Trophoblast cell (in vitro differentiated cells and primary cell): ENCODE measurements around the gene ROPN1B.

Experiments used
- DNase-seq, 2 donors: peaks; one replicate each; pipeline ENCODE4 v3.0.0-alpha.2; 2016
- H2AFZ ChIP-seq: 2 replicates; pipeline ENCODE4 v1.6.1; 2013; ENCODE audit warnings: low read length, moderate library complexity, mild to moderate bottlenecking; ENCODE audit not compliant: insufficient read depth, poor library complexity
- H2AK5ac ChIP-seq: 2 replicates; pipeline ENCODE4 v1.6.1; 2013; ENCODE audit warnings: mild to moderate bottlenecking, low read length
- H2BK120ac ChIP-seq: 2 replicates; pipeline ENCODE4 v1.6.1; 2013; ENCODE audit warnings: low read length, mild to moderate bottlenecking, moderate library complexity; ENCODE audit not compliant: insufficient read depth, poor library complexity
- H2BK12ac ChIP-seq: 2 replicates; pipeline ENCODE4 v1.6.1; 2013; ENCODE audit warnings: mild to moderate bottlenecking, low read length, moderate library complexity
- H2BK5ac ChIP-seq: 2 replicates; pipeline ENCODE4 v1.6.1; 2013; ENCODE audit warnings: low read length, low read depth, moderate library complexity, mild to moderate bottlenecking; ENCODE audit not compliant: poor library complexity
- H3K14ac ChIP-seq: 2 replicates; pipeline ENCODE4 v1.6.1; 2013; ENCODE audit warnings: mild to moderate bottlenecking, low read length
- H3K18ac ChIP-seq: 2 replicates; pipeline ENCODE4 v1.6.1; 2013; ENCODE audit warnings: mild to moderate bottlenecking, low read length
- H3K23ac ChIP-seq: 2 replicates; pipeline ENCODE4 v1.6.1; 2013; ENCODE audit warnings: low read length
- H3K27ac ChIP-seq: 2 replicates; pipeline ENCODE4 v1.5.1; 2013; ENCODE audit warnings: low read depth, mild to moderate bottlenecking, inconsistent platforms, low read length, moderate library complexity
- H3K27me3 ChIP-seq: 2 replicates; pipeline ENCODE4 v1.6.1; 2013; ENCODE audit warnings: inconsistent platforms, mild to moderate bottlenecking, low read length, moderate library complexity; ENCODE audit not compliant: insufficient read depth
- H3K36me3 ChIP-seq, 2 experiments: 1 replicate in 1 of 2; 2 replicates in 1 of 2; pipeline ENCODE4 v1.6.1; 2013; ENCODE audit warnings: low read length in 2 of 2, mild to moderate bottlenecking in 2 of 2, moderate library complexity in 1 of 2; ENCODE audit not compliant: insufficient read depth in 2 of 2, control insufficient read depth in 1 of 2
- H3K4ac ChIP-seq: 2 replicates; pipeline ENCODE4 v1.6.1; 2013; ENCODE audit warnings: low read depth, mild to moderate bottlenecking, low read length, moderate library complexity
- H3K4me1 ChIP-seq, 2 experiments: 1 replicate in 1 of 2; 2 replicates in 1 of 2; pipeline ENCODE4 v1.6.1; 2013; ENCODE audit warnings: low read length in 2 of 2, mild to moderate bottlenecking in 2 of 2, moderate library complexity in 1 of 2; ENCODE audit not compliant: insufficient read depth in 2 of 2, control insufficient read depth in 1 of 2
- H3K4me2 ChIP-seq: 2 replicates; pipeline ENCODE4 v1.6.1; 2013; ENCODE audit warnings: inconsistent platforms, mild to moderate bottlenecking, low read length, moderate library complexity
- H3K4me3 ChIP-seq: 2 replicates; pipeline ENCODE4 v1.5.1; 2013; ENCODE audit warnings: mild to moderate bottlenecking, low read depth, low read length, inconsistent platforms
- H3K79me1 ChIP-seq: one replicate; pipeline ENCODE4 v1.6.1; 2013; ENCODE audit warnings: low read length
- H3K79me2 ChIP-seq: 2 replicates; pipeline ENCODE4 v1.6.1; 2013; ENCODE audit warnings: low read length, mild to moderate bottlenecking; ENCODE audit not compliant: control insufficient read depth, insufficient read depth, poor library complexity
- H3K9ac ChIP-seq: 2 replicates; pipeline ENCODE4 v1.6.1; 2013; ENCODE audit warnings: mild to moderate bottlenecking, low read length
- H3K9me3 ChIP-seq: 2 replicates; pipeline ENCODE4 v1.6.1; 2013; ENCODE audit warnings: low read depth, mild to moderate bottlenecking, control low read depth, inconsistent platforms, low read length; ENCODE audit not compliant: insufficient read depth
- H4K12ac ChIP-seq: 2 replicates; pipeline ENCODE4 v1.6.1; 2013; ENCODE audit warnings: low read depth, mild to moderate bottlenecking, low read length, moderate library complexity
- H4K8ac ChIP-seq: 2 replicates; pipeline ENCODE4 v1.6.1; 2013; ENCODE audit warnings: low read depth, mild to moderate bottlenecking, low read length, moderate library complexity
- H4K91ac ChIP-seq: one replicate; pipeline ENCODE4 v1.6.1; 2013; ENCODE audit warnings: low read depth, mild to moderate bottlenecking, low read length, moderate library complexity
- WGBS: extraction: QIAGEN DNeasy Blood & Tissue Kit; methylation state at CpG from one replicate; pipeline ENCODE4 v1.1.7; 2013; ENCODE audit warnings: missing lambda C conversion rate; ENCODE audit not compliant: insufficient read length, insufficient coverage; ENCODE audit errors: extremely low coverage; 5-methylcytosine and 5-hydroxymethylcytosine counted together

Gene ROPN1B

DNA sequence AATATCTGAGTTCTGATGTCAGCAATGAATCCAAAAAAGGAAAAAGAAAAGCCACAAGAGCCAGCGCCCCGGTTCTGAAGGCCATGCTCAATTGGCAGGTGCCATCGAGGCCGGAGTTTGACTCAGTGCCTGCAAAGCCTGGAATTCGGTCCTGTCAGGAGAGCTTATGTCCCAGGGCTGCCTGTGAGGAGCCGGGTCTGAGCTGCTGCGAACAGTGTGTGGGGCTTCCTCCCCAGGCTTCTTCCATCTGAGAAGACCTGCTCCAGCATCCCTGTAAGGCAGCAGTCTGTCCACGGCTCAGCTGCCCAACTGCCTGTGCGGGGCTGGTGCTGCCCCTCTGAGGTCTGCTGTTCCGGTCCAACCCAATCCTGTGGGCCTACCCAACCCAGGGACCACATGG lies 46.1 kb downstream of the ROPN1B start:
- no peak overlapping the region for H2BK120ac ChIP-seq
- no peak overlapping the region for H3K9ac ChIP-seq
- H3K4ac ChIP-seq = no peak overlapping the region
- H3K27me3 ChIP-seq = no peaks in the 10 kb centered on the region
- no peak overlapping the region for H3K23ac ChIP-seq
- no CpG with 5 or more reads among the region's 10 CpGs for WGBS
- H3K9me3 ChIP-seq = peaks cover 3% of the 10 kb centered on the region
- H4K91ac ChIP-seq = no peak overlapping the region
- no peak for DNase-seq
- no peak overlapping the region for H3K4me3 ChIP-seq
- no peak overlapping the region for H2AK5ac ChIP-seq
- H3K14ac ChIP-seq = no peak overlapping the region
- no peak overlapping the region for H2BK12ac ChIP-seq
- no peak overlapping the region for H2AFZ ChIP-seq
- H3K36me3 ChIP-seq = peaks cover 4% of the 10 kb centered on the region in 2 experiments
- H3K4me1 ChIP-seq = no peaks in the 10 kb centered on the region
- no peak overlapping the region for H2BK5ac ChIP-seq
- H3K79me1 ChIP-seq = no peaks in the 10 kb centered on the region
- no peak overlapping the region for H3K4me2 ChIP-seq
- H4K12ac ChIP-seq = no peak overlapping the region
- H3K18ac ChIP-seq = no peak overlapping the region
- no peak overlapping the region for H3K27ac ChIP-seq
- H3K79me2 ChIP-seq = no peaks in the 10 kb centered on the region
- no peak overlapping the region for H4K8ac ChIP-seq

DNA sequence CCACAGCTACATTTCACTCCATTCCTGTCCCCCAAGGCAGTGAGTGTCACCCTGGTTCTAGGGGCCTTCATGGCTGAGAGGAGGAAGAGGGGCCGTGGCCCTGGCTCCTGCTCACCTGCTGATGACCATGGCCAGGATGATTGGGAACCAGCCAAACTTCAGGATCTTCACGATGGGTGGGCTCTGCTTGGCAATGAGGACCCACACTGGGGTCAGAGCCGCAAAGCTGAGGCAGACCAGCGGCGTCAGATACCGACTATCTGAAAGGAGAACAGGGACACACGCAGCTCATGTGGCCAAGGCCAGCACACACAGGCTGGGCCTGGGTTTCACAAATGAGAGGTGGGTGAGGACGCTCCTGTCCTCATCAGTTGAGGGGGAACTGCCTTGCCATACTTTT lies 47.6 kb downstream of the ROPN1B start:
- Histone ChIP-seq H4K12ac (no peak overlapping the region), H2BK12ac (no peak overlapping the region), H3K36me3 (peaks cover 0 to 4% of the 10 kb centered on the region in 2 experiments), H3K79me2 (no peaks in the 10 kb centered on the region), H4K8ac (no peak overlapping the region), H3K4me1 (no peaks in the 10 kb centered on the region), H3K4me2 (no peak overlapping the region), H2AK5ac (no peak overlapping the region), H3K27ac (no peak overlapping the region), H3K18ac (no peak overlapping the region), H2AFZ (no peak overlapping the region), H3K9me3 (peaks cover 3% of the 10 kb centered on the region), H3K79me1 (no peaks in the 10 kb centered on the region), H3K4ac (no peak overlapping the region), H3K27me3 (no peaks in the 10 kb centered on the region), H2BK120ac (no peak overlapping the region), H3K14ac (no peak overlapping the region), H3K23ac (no peak overlapping the region), H3K4me3 (no peak overlapping the region), H3K9ac (no peak overlapping the region), H4K91ac (no peak overlapping the region), H2BK5ac (no peak overlapping the region)
- DNase-seq = no peak
- WGBS = no CpG with 5 or more reads among the region's 8 CpGs

DNA sequence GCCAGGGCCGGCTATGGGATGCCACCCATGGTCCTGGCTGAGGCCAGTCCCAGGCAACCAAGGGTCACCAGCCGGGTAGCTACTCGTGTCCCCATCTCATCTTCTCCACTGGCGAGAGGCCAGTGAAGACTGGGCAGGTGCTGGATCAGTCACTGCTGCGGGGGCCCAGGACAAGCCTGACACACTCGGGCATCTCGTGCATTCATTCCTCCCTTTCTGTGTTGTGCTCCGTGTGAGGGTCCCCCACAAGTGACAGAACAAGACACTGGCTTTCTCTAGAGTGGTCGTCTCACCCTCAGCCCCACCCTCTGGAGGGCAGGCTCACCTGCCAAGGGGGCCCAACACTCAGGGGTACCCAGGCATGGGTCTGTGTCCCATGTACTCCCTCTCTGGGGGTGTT lies 48.4 kb downstream of the ROPN1B start:
- Histone ChIP-seq H3K27me3 (no peaks in the 10 kb centered on the region), H3K14ac (no peak overlapping the region), H2AFZ (no peak overlapping the region), H3K27ac (no peak overlapping the region), H3K79me1 (no peaks in the 10 kb centered on the region), H3K4me2 (no peak overlapping the region), H3K9me3 (peaks cover 3% of the 10 kb centered on the region), H2BK12ac (no peak overlapping the region), H3K9ac (no peak overlapping the region), H2AK5ac (no peak overlapping the region), H2BK120ac (no peak overlapping the region), H3K4me3 (no peak overlapping the region), H4K12ac (no peak overlapping the region), H3K36me3 (peaks cover 0 to 4% of the 10 kb centered on the region in 2 experiments), H3K4ac (no peak overlapping the region), H4K8ac (no peak overlapping the region), H3K18ac (no peak overlapping the region), H3K23ac (no peak overlapping the region), H2BK5ac (no peak overlapping the region), H4K91ac (no peak overlapping the region), H3K4me1 (no peaks in the 10 kb centered on the region), H3K79me2 (no peaks in the 10 kb centered on the region)
- no peak for DNase-seq
- no CpG with 5 or more reads among the region's 9 CpGs for WGBS

DNA sequence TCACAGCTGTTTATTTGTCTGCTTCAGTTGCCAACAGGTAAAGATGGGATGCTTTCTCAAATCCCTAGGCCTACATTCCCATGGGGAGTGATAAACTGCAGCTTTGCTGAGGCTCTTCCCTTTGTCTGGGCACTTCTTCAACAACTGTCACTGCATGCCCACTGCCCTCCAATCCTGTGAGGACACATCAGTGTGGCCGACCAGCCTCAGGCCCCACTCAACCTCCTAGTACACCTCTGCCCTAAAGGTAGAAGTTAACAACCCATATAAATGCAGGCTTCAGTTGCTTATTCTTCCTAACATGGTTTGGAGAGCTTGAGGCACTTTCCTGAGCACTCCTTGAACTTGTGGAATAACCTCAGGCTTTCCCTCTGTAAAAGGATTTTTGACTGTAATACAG lies 49.6 kb downstream of the ROPN1B start:
- no peak overlapping the region for H2AK5ac ChIP-seq
- no peak overlapping the region for H3K23ac ChIP-seq
- H3K9ac ChIP-seq = no peak overlapping the region
- no peak overlapping the region for H4K8ac ChIP-seq
- no CpG with 5 or more reads among the region's 1 CpG for WGBS
- no peak overlapping the region for H2BK12ac ChIP-seq
- H3K79me1 ChIP-seq = no peaks in the 10 kb centered on the region
- no peak overlapping the region for H4K12ac ChIP-seq
- no peak overlapping the region for H3K4me2 ChIP-seq
- H3K27me3 ChIP-seq = no peaks in the 10 kb centered on the region
- H3K36me3 ChIP-seq = peaks cover 0 to 4% of the 10 kb centered on the region in 2 experiments
- DNase-seq = no peak
- H4K91ac ChIP-seq = no peak overlapping the region
- no peaks in the 10 kb centered on the region for H3K79me2 ChIP-seq
- H3K4me3 ChIP-seq = no peak overlapping the region
- no peak overlapping the region for H2BK120ac ChIP-seq
- H3K27ac ChIP-seq = no peak overlapping the region
- no peak overlapping the region for H2BK5ac ChIP-seq
- no peak overlapping the region for H3K14ac ChIP-seq
- peaks cover 3% of the 10 kb centered on the region for H3K9me3 ChIP-seq
- no peak overlapping the region for H2AFZ ChIP-seq
- no peak overlapping the region for H3K4ac ChIP-seq
- H3K4me1 ChIP-seq = no peaks in the 10 kb centered on the region
- no peak overlapping the region for H3K18ac ChIP-seq
